Right lung (tissue), 5 donors: ENCODE results near the gene IFIH1. TPM values are rescaled to one million over a fixed set of nuclear protein-coding genes. Genes with fewer than 3 reads are reported as not detected.

Experiments used
- DNase-seq, 2 donors: peaks; one replicate each; pipeline ENCODE4 v3.0.0-alpha.2; 2013
- polyA plus RNA-seq, 5 donors: library from polyadenylated mRNA; unstranded; fragments of 120-200 nt; gene quantifications; one replicate each; pipeline versions ENCODE4 v1.2.1 to v1.2.3, GENCODE V29; 2013; ENCODE audit warnings: inconsistent platforms in 1 of 5, low replicate concordance in 1 of 5; ENCODE audit not compliant: insufficient read length in 5 of 5, insufficient read depth in 1 of 5

Gene IFIH1
- polyA plus RNA-seq, 5 donors = 9.2 to 14.2 (median 13.2) TPM

DNA sequence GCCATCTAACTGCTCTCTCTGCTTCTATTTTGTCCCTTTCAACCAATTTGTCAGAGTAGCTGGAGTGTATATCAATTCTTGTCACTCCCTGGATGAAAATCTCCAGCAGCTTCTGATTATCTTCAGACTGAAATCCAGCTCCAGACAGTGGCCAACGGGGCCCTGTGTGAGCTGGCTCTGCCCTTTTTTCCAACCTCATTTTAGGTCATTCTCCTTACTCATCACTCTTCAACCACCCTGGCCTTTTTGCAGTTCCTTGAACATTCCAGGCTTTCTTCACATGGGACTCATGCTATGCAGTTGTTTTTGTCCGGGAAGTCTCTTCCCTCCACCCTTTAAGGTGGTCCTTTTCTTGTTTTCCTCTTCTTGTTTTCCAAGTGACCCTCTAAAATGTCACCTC lies 59.8 kb downstream of the IFIH1 start:
- DNase-seq = no peak

DNA sequence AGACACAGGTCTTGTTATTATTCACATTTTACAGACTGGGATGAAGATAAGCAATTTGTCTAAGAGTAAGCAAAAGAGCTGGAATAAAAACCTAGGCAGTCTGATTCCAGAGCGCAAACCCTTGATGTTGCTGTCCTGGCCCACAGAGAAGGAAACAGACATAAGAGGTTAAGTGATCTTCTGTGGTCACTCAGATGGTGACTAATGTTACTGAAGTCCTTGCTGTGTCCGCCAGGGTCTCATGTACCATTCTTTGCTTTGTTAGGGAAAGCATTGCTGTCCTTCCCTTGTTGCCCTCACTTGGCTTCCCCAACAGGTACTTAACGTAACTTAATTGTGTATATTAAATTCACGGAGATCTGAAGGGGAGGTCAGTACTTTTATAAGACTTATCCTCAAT lies 60.3 kb downstream of the IFIH1 start:
- no peak for DNase-seq

DNA sequence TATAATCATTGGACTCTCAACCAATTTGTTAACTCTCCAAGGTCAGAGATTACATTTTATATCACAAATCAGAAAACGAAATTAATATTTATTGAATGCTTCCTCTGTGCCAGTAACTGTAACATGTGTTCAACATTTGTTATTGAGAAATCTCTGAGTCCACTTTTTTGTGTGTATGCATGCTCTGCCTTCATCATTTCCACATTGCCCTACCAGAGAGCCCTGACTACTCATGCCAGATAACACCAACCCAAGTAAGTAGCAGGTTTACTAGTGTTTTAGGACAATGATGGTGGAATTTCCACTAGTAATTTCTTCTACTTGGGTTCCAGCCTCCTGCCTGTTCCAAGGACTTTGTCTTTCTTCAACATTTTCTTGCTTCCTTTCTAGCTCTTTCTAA lies 61.1 kb downstream of the IFIH1 start:
- DNase-seq = no peak

DNA sequence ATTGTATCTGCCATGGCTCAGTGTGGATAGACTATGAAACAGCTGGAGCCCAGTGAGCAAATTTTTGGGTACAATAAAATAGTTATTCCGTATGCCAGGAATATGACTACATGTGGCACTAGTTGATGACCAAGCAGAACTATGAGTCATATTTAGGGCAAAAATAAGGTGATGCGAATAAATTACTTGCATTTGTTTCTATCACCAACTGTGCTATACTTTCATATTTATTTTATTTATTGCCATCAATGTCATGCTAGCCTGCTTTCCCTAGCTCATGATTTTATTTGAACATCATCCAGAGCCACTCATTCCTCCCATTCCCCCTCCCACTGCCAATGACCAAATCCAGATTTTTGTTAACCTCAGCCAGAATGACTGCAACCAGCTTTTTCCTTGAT lies 61.9 kb downstream of the IFIH1 start:
- peak; percentile 54 to 60 for DNase-seq

DNA sequence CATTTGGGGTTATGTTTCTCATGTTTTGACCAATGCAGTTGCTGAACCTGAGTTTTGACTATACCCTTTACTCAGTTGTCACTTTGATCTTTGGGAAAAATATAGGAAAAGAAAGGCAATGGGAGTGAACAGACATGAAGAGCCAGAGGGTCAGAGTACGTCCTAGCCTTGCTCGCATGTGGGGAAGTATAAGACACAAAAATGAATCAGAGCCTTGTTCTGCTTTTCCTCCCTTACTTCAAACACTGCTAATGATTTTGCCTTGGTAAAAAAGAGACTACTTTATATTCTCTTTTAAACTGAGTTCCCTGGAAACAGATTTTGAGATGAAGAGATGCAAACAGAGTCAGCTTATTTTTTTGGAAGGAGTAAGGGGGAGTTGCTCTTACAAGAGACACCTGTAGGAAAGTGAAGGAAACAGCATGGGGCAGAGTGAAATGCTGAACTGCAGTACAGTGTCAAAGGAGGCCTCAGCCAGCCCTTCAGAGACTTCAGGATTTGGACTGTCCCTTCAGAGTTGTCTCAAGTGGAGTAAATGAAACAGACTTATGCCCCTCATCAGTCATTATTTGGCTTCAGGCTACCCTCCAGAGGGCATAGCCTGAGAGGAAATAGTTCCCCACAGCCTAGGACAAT lies 64.1 kb downstream of the IFIH1 start:
- no peak for DNase-seq

DNA sequence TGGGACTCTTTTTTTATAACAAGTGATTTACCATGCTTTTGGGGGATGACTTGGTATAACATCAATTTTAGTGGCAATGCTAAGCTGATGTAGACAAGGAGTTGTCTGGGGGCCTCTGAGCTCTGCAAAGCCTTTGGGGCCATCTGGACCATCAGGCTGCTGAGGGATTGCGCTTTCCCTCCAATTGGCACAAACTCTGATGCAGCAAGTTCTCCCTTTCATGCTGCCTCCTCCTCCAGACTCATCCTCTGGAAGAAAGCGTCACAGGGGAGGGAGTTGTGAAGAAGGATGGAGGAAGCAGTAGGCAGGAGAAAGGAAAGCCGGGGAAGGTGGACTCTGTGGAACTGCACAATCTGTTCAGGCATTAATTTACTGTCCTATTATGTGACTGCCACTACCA lies 65.0 kb downstream of the IFIH1 start:
- DNase-seq = no peak

DNA sequence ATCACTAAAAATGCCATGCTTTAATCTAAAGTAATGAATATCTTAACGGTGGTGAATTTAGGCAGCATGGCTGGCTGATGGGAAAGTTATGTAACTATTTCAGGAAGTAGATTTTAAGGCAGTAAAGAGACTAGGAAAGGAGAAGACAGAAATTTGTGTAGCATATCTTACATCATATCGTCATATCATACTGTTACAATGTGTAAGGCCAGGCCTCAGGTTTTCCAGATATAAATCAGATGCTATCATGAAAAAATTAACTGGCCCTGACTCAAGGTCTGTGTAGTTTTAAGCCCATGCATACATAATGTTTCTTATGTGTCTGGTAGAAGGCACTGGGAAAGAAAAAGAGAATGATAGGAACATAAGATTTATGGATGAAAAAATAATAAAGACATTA lies 66.3 kb downstream of the IFIH1 start:
- no peak for DNase-seq

DNA sequence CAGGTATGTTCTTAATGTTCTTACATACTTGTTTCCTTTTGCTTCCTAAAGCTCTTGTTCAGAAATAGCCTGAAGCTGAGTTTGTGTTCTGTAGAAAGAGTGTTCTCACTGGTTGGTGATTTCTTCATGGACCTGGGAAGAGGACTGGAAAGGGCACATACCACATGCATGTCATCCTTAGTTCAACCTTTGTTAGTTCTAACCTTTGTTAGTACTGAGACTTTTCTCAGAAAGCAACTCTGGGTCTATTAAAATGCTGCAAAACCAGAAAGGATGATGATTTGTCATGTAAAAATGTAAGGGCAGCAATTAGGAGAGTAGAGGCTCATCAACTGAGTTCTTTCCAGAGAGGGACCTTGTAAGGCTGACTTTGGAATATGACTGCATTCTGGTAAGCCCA lies 72.7 kb downstream of the IFIH1 start:
- DNase-seq = no peak

DNA sequence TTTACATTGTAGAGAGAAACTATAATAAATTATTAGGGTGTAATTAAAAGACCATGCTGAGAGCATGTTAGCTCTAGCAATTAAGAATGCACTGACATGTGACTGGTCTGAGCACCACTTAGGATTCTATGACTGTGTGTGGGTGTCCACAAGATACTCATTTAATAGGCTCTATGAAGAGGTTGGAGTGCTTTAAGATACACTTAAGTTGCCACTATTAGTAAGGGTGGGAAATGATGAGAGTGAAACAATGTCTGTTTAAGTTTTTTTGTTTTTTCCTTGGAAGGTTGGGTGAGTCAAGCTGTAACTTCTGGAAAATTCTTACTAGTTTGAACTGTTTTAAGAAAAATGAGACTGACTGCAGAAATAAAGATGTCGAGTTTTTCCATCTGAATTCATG lies 73.4 kb downstream of the IFIH1 start:
- DNase-seq = no peak

DNA sequence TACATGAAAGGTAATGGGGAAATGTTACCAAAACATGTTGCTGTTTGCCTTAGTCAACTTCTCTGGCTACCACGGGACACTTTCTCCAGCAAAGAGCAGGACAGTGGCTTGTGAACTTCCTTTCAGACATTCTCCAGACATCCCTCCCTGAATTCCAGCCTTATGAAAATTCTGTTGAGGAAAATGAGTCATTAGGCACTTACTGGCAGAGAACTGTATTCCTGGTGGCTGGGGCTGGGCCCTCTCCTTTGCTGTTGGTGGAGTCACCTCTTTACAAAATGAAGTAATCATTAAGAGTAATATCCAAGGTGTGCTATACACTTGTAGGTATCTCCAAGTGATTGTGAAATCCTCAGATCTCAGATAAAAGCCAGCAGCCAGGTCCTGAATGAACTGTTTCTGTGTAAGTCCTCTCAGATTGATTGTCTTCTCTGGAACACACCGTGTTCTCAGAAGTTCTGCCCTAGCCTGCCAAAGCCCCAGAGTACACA lies 73.9 kb downstream of the IFIH1 start:
- no peak for DNase-seq

DNA sequence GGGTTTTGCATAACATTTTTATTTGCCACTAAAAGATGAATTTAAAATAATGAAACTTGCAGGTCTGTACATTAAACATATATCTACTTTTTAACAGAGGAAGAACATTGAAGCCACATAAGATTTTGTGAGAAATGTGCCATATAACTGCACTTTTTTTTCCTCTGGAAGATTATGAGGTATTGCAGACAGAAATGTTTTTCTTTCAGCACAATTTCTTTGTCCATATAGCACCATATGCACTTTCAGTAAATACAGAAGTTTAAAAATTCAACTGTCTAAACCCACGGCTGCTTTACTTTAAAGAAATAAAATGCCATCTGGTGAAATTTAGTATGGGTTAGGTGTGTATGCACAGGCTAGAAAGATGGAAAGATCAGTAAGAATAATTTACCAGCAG lies 74.8 kb downstream of the IFIH1 start:
- no peak for DNase-seq

DNA sequence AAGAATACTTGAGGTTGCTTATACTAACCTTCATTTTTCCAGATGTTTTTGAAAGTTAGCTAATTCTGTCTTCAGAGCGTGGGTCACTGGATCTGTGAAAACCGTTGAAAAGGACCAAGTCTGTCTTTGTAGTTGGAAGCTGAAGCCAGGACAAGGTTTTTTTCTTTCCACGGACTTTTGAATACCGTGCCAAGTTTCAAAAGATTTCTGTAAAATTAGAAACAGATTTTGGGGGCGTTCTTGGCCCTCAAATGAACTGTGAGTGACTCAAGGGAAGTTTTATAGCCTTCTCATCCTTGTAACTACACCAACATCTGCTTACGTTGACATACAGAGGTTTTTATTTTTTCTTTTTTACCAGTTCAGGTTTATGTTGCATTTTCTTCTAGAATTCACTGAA lies 75.2 kb downstream of the IFIH1 start, which contains the start of gene FAP:
Gene FAP, minus strand, starts transcription at position 152 of the 400 bp plus-strand sequence. Its CDS starts 118 bp downstream, at position 34.
- DNase-seq = peak; percentile 51 to 62

DNA sequence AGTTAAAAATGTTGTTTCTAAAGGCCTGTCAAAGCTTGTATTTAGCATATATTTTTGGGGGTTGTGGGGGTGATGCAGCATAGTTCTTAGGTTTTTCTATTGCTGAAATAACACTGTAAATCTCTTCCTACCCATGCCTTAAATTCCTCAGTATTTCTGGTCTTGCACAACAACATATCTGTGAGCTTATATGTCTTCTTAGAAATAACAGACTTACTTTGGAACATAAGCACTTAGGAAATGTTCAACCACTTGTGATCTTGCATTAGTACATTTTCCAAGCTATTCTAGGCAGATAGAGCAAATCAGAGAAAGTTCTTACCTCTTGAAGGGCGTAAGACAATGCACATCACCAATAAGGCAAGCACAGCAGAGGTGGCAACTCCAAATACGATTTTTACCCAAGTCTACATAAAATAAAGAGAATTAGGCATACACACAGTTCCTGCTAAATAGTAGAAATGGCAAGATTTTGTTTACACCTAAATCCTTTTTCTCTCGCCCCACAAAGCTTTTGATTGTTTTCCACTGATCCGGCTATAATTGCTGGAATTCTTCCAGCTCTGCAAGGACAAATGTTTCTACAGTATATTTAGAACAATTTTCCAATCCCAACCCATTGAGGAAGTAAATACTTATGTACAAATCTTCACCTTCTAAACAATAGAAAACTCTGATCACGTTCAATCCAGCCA lies 75.8 kb downstream of the IFIH1 start:
- DNase-seq = no peak

DNA sequence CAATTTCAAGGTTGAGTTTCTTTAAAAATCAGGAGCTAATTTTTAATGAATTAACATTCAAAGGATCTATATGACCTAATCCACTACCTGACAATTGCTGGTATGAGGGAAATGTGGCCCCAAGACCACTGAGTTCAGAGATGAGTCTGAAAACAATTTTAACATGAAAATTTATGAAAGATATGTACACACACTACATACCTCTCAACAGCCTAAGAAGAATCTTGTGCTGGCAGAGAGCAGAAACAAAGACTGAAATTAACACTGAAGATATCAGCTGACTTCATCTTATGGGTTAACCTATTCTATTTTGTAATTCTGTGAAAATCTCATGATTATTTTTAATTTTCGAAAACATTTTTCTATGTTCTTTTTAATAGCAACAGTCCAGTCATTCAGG lies 76.9 kb downstream of the IFIH1 start:
- no peak for DNase-seq

DNA sequence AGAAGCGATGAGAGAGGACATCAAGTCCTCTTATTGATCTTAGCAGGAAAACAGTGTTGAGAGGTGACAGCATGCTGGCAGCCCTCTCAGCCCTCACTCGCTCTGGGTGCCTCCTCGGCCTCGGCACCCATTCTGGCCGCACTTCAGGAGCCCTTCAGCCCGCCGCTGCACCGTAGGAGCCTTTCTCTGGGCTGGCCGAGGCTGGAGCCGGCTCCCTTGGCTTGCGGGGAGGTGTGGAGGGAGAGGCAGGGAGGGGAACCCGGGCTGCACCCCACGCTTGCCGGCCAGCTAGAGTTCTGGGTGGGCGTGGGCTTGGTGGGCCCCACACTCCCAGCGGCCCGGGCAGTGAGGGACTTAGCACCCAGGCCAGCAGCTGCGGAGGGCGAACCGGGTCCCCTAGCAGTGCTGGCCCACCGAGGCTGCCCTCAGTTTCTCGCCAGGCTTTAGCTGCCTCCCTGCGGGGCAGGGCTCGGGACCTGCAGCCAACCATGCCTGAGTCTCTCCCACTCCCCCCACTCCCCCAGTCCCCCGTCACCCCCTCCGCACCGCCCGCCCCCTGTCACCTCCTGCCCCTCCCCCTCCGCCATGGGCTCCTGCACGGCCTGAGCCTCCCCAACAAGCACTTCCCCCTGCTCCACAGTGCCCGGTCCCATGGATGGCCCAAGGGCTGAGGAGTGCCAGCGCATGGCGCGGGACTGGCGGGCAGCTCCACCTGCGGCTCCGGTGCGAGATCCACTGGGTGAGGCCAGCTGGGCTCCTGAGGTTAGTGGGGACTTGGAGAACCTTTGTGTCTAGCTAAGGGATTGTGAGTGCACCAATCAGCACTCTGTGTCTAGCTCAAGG lies 83.6 kb downstream of the IFIH1 start:
- DNase-seq = no peak

DNA sequence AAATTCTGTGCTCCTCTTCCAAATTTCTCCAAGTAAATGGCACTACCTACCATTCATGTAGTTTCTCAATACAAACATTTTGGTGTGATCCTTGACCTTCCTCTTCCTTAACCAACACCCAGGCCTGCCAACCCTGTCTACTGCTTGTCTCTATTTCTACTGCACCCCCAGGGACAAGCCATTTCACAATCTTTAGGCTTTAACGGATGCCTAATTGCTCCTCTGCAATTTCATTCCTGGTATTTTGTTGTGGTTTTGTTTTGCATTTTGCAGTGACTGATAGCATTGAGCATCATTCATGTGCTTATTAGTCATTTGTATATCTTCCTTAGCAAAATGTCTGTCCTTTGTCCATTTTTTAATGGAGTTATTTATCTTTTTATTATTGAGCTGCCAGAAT lies 85.3 kb downstream of the IFIH1 start:
- DNase-seq = no peak

DNA sequence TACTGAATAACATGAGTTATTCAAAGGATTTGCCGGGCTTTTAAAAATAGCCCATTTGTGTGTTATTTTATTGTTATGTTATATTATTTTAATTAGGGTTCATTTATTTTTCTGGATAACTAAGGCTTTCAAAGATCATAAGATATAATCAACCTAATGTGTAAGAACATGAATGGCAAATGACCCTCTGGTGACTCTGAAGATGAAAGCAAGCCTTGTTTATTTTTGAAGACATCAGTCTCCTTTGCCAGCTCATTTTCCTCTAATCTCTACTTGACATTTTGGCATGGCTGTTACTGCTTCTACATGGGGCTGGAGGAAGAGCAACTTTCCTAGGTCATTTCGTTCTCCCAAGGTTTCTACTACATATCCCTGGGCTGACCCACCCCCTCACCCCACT lies 85.8 kb downstream of the IFIH1 start:
- DNase-seq = no peak

DNA sequence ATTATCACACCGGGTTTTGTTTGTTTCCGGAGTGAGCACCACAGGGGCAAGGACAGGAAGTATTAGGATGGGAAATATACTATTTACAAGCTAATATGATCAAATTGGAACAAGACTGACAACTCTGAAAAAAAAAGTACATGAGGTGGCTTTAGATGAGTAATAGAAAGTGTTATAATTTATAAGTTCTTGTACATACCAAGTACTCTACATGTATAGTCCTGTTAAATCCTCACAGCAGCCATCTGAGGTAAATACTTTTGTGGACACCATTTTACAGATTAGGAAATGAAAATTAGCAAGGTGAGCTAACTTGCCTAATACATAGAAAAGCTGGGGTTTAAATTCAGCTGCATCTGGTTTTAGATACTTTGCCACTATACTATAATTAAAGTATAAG lies 86.5 kb downstream of the IFIH1 start:
- no peak for DNase-seq

DNA sequence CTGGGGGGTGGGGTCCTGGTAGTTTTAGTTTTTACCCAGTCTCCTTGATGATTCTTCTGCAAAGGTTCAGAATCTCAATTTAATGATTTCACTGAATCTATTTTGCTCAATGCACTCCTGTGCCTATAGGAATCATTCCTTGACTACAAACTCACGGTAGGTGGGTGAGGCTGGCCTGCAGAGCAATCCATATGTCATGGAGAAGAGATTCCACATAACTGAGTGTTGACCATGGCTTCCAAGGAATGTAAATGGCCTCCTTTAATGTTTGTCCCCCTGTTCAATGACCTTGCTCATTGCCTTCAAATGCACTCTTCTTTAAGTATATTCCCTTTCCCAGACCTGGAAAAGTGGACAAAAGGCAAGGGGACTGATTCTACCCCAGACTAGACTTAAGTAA lies 87.7 kb downstream of the IFIH1 start:
- DNase-seq = no peak

DNA sequence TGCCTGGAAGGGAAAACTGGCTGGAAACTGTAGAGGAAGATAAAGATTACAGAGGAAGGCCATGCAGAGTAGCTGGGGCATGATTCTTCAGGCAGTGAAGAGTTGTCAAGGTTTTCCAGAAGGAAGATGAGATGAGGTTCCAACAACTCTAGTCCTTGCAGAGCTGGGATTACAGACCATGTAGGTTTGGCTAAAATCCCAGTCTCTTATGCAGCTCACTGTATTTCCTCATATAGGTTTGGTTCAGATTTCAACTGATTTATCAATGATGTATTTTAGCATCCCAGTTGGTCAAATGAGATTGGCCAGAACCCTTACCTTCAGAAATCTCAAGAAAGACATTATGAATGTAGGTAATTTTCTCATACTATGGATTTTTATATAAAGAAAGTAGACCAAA lies 91.6 kb downstream of the IFIH1 start:
- DNase-seq = no peak

DNA sequence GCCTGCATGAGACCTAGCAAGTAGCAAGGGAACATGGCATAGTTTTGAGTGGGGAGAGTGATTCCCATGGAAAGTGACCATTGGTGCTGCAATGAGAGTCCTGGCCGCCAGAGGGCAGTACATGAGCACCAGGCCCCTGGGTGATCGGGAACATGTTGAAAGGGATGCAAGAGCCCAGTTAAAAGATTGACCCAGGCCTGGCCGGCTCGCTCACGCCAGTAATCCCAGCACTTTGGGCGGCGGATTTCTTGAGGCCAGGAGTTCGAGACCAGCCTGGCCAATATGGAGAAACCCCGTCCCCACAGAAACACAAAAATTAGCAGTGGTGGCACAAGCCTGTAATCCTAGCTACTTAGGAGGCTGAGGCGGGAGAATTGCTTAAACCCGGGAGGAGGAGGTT lies 97.4 kb downstream of the IFIH1 start:
- no peak for DNase-seq

DNA sequence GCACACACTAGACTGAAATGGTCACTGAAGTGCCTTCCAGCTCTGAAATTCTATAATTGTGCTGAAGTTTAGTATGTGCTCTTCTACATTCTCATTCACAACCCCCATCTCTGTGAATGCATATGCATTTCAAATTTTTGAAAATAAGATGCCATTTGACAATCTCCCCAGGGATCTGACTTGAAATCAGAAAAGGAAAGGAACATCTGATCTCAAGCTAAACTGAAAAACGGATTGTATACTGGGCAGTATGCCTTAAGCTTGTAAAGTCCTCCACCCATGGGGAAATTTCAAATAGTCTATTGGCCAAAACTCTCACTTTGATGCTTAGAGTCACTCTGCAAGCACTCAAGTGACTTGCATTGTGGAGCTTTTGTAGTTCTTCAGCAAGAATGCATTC lies 98.1 kb downstream of the IFIH1 start:
- no peak for DNase-seq

DNA sequence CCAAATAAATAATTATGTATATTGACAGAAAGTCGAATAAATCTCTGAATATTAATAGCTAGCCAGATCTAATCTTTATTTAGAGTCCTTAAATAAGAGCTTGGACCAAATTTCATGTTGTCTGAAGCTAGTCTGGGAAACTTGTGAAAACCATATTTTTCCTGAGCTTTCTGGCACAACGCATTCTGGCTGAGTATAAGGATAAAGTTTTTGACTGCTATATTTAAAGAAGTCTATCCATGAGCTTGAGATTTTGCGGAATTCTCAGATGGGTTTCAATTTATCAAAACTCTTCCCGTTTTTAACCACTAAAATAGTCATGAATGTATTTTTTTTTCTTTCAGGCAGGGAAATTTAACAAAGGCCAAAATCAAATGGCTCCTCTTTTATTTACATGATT lies 99.1 kb downstream of the IFIH1 start:
- DNase-seq = no peak
